Measurements from ENCODE around the gene EARS2.
A peak's percentile ranks its signal among the peaks of the same experiment; 100 is the strongest.

DNA sequence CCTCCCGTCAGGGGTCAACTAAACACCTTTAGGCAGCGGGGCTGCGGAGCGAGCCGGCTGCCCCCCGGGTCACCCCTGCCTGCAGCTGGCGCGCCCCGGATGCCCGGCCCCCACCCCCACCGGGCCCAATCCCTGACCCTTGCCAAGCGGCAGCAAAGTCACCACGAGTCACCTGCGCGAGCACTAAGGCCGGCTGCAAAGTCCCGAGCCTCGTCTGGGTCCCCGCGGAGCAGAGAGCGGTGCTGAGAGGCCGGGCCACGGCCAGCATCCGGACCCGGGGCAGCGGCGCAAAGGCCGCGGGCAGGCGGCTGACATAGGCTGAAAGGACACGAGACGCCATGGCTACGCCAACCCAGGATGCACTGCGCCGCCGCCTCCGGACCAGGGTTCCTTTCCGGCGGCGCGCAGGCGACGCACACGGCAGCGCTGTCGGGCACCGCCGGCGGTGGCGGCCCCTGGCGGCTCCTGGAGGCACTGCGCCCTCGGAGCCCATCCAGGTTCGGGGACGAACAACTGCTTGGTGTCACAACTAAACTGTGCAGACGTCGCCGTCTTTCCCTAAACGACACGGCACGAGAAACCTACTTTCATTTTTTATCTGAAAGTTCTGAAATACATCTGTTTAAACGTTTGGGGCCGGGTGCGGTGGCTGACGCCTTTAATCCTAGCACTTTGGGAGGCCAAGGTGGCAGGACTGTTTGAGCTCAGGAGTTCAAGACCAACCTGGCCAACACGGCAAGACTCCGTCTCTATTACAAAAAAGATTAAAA, 39.0 kb upstream of the EARS2 start, which contains the start of gene NDUFAB1:
- TF ChIP-seq, protein P1, sequence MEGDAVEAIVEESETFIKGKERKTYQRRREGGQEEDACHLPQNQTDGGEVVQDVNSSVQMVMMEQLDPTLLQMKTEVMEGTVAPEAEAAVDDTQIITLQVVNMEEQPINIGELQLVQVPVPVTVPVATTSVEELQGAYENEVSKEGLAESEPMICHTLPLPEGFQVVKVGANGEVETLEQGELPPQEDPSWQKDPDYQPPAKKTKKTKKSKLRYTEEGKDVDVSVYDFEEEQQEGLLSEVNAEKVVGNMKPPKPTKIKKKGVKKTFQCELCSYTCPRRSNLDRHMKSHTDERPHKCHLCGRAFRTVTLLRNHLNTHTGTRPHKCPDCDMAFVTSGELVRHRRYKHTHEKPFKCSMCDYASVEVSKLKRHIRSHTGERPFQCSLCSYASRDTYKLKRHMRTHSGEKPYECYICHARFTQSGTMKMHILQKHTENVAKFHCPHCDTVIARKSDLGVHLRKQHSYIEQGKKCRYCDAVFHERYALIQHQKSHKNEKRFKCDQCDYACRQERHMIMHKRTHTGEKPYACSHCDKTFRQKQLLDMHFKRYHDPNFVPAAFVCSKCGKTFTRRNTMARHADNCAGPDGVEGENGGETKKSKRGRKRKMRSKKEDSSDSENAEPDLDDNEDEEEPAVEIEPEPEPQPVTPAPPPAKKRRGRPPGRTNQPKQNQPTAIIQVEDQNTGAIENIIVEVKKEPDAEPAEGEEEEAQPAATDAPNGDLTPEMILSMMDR (IDR thresholded peaks at IDR 0.05 in 8 of 11, conservative IDR thresholded peaks at IDR 0.05 in 3 of 11): peak; percentile 99 to 100 (median 100)
- TF ChIP-seq POLR2A (IDR thresholded peaks at IDR 0.05): peak in 1 of 3 donors; percentile 9
- TF ChIP-seq POLR2AphosphoS5 (IDR thresholded peaks at IDR 0.05): peak; percentile 82 to 93 (median 89)
